Measurements from ENCODE around the gene USP49. TPM values are rescaled to one million over a fixed set of nuclear protein-coding genes. Genes with fewer than 3 reads are reported as not detected.

The USP49 gene
- total and polyA plus RNA-seq, 10 of the 15 experiments (the other 5 are each of a cell fraction or from before 2014, with no cell fraction given) = 1.0 to 7.7 (median 4.3) TPM

DNA sequence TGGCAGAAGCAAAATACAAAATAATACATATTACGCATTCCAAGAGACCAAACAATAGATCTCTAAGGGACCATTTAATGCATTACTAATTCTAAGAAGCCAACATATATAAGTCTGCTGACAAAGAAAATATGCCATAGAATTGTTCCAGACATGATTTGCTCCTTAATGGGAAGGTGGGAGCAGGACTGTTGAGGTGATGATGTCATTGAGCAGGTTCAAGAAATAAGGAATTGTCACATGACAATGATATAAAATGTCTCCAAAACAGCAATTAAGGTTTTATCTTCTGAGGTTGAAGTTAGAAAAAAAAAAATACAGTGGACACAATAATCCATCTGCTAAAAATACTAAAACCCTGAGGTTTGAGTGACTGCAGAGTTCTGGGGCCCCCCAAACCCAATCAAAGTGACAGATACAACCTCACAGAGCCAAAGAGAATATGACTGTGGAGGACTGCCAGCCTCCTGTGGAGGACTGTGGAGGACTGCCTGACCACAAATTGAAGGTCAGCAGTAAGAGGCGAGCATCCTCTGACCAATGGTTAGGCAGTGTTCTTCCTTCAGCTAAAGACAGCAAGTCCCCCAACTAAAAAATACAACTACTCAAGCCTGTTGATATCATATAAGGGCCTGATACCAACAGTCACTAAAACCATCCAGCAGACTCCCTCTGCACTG lies 68.7 kb downstream of the USP49 start (continued):
- TF ChIP-seq, protein P1, sequence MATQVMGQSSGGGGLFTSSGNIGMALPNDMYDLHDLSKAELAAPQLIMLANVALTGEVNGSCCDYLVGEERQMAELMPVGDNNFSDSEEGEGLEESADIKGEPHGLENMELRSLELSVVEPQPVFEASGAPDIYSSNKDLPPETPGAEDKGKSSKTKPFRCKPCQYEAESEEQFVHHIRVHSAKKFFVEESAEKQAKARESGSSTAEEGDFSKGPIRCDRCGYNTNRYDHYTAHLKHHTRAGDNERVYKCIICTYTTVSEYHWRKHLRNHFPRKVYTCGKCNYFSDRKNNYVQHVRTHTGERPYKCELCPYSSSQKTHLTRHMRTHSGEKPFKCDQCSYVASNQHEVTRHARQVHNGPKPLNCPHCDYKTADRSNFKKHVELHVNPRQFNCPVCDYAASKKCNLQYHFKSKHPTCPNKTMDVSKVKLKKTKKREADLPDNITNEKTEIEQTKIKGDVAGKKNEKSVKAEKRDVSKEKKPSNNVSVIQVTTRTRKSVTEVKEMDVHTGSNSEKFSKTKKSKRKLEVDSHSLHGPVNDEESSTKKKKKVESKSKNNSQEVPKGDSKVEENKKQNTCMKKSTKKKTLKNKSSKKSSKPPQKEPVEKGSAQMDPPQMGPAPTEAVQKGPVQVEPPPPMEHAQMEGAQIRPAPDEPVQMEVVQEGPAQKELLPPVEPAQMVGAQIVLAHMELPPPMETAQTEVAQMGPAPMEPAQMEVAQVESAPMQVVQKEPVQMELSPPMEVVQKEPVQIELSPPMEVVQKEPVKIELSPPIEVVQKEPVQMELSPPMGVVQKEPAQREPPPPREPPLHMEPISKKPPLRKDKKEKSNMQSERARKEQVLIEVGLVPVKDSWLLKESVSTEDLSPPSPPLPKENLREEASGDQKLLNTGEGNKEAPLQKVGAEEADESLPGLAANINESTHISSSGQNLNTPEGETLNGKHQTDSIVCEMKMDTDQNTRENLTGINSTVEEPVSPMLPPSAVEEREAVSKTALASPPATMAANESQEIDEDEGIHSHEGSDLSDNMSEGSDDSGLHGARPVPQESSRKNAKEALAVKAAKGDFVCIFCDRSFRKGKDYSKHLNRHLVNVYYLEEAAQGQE (IDR thresholded peaks at IDR 0.05; ENCODE audit: low read depth, low read length) = no peak
- no peak for TF ChIP-seq LARP7 (IDR thresholded peaks at IDR 0.05)
- no peak for TF ChIP-seq YBX1 (IDR thresholded peaks at IDR 0.05)
- TF ChIP-seq RAD51 (IDR thresholded peaks at IDR 0.05) = no peak
- no peak for TF ChIP-seq BACH1 (IDR thresholded peaks at IDR 0.05; ENCODE audit: borderline replicate concordance)
- no peak for TF ChIP-seq NFIC (IDR thresholded peaks at IDR 0.05; ENCODE audit: low read depth, low read length)
- TF ChIP-seq KAT2A (conservative IDR thresholded peaks at IDR 0.05; ENCODE audit: control insufficient read depth, low read depth, low read length) = no peak
- no peak for TF ChIP-seq STAT3 (IDR thresholded peaks at IDR 0.05; ENCODE audit: low read depth, low read length)

All from GM12878 (cell line).